ENCODE measurements around the gene ZNF492.
"Not testable (repeated sequence)": the region's sequence is repeated elsewhere in the genome, so short reads cannot be mapped to it uniquely, and the experiment has no call there.

Gene ZNF492

DNA sequence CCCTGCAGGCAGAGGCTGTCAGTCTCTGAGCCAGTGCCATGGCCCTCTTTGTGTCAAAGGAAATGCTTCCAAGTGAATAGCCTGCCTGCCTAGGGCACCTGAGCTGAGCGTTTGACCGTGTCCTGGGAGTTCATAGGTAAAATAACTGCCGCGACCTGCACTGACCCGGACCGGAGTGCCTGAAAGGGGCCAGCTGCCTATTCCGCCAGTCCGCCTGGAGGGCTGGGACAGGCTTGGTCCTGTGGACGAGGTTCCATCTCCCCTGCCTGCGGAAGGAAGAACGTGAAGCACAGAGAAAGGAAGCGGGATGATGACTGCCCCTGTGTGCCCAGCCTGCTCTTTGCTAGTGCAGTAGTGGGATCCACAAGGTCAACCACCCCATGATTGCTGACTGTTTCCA is 17.5 kb upstream of the ZNF492 start:
- TF ChIP-seq MYC (IDR thresholded peaks at IDR 0.05; ENCODE audit: low read depth, low read length) = no peak
- no peak for TF ChIP-seq CTCF (IDR thresholded peaks at IDR 0.05; ENCODE audit: low read depth, low read length)
- TF ChIP-seq, protein P1, sequence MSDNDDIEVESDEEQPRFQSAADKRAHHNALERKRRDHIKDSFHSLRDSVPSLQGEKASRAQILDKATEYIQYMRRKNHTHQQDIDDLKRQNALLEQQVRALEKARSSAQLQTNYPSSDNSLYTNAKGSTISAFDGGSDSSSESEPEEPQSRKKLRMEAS (IDR thresholded peaks at IDR 0.05; ENCODE audit: low read depth, low read length) = no peak
- H3K4me3 ChIP-seq (ENCODE audit: low read depth, low read length) = no peak overlapping the region
- no peak for DNase-seq (ENCODE audit: low read depth)

GRCh38 chr19:22617181-22617580 is 16.9 kb upstream of the ZNF492 start:
- DNase-seq (ENCODE audit: low read depth); H3K4me3 ChIP-seq (ENCODE audit: low read depth, low read length): not testable (repeated sequence)

GRCh38 chr19:22617614-22618320 is 16.4 kb upstream of the ZNF492 start:
- TF ChIP-seq MYC (IDR thresholded peaks at IDR 0.05; ENCODE audit: low read depth, low read length) = no peak
- TF ChIP-seq, protein P1 (IDR thresholded peaks at IDR 0.05; ENCODE audit: low read depth, low read length) = no peak
- TF ChIP-seq POLR2A (IDR thresholded peaks at IDR 0.05; ENCODE audit: extremely low read depth, insufficient read length) = no peak
- TF ChIP-seq CTCF (IDR thresholded peaks at IDR 0.05; ENCODE audit: low read depth, low read length) = no peak
- DNase-seq (ENCODE audit: low read depth) = no peak
- no peak overlapping the region for H3K4me3 ChIP-seq (ENCODE audit: low read depth, low read length)

- no peak for TF ChIP-seq CTCF (IDR thresholded peaks at IDR 0.05; ENCODE audit: low read depth, low read length)
- H3K4me3 ChIP-seq (ENCODE audit: low read depth, low read length) = no peak overlapping the region
- no peak for DNase-seq (ENCODE audit: low read depth)
Measured at GRCh38 chr19:22619371-22619770, 14.8 kb upstream of the ZNF492 start.

GRCh38 chr19:22619932-22620331 is 14.2 kb upstream of the ZNF492 start:
- H3K4me3 ChIP-seq (ENCODE audit: low read depth, low read length) = no peak overlapping the region
- no peak for TF ChIP-seq CTCF (IDR thresholded peaks at IDR 0.05; ENCODE audit: low read depth, low read length)
- TF ChIP-seq MYC (IDR thresholded peaks at IDR 0.05; ENCODE audit: low read depth, low read length) = no peak
- no peak for TF ChIP-seq POLR2A (IDR thresholded peaks at IDR 0.05; ENCODE audit: extremely low read depth, insufficient read length)
- TF ChIP-seq, protein P1 (IDR thresholded peaks at IDR 0.05; ENCODE audit: low read depth, low read length) = no peak
- DNase-seq (ENCODE audit: low read depth) = no peak

DNA sequence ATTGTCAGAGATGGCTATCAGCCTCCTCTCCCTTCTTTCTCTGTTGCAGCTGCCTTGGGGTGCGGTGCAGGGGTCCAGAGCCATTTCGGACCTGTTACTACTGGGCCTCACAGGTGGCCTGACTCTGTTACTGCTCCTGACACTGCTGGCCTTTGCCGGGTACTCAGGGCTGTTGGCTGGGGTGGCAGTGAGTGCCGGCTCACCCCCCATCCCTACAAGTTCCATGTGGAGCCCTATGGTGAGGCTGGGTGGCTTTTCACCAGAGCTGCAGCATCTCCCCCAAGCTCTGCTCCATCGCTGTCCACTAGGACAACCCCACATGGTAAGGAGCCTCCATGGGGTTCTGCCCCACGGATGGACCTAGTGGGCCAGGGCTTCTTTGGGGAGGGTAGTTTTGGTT is 13.7 kb upstream of the ZNF492 start:
- TF ChIP-seq POLR2A (IDR thresholded peaks at IDR 0.05; ENCODE audit: extremely low read depth, insufficient read length) = no peak
- TF ChIP-seq, protein P1 (IDR thresholded peaks at IDR 0.05; ENCODE audit: low read depth, low read length) = no peak
- TF ChIP-seq MYC (IDR thresholded peaks at IDR 0.05; ENCODE audit: low read depth, low read length) = no peak
- no peak for TF ChIP-seq CTCF (IDR thresholded peaks at IDR 0.05; ENCODE audit: low read depth, low read length)
- no peak for DNase-seq (ENCODE audit: low read depth)
- H3K4me3 ChIP-seq (ENCODE audit: low read depth, low read length) = no peak overlapping the region

All from NB4 (cell line).